Duodenal mucosa (tissue), 2 donors: Measurements from ENCODE around the gene LRFN5.

Source experiments
- H3K27ac ChIP-seq: one replicate; pipeline ENCODE4 v1.7.0; 2013; ENCODE audit warnings: low read depth, low read length
- H3K27me3 ChIP-seq, 2 donors: one replicate each; pipeline ENCODE4 v1.7.0; 2013; ENCODE audit warnings: low read length in 2 of 2, control low read depth in 1 of 2; ENCODE audit not compliant: insufficient read depth in 2 of 2, control insufficient read depth in 1 of 2
- H3K36me3 ChIP-seq, 2 donors: one replicate each; pipeline ENCODE4 v1.7.0; 2013; ENCODE audit warnings: low read length in 2 of 2, control low read depth in 1 of 2; ENCODE audit not compliant: insufficient read depth in 2 of 2, control insufficient read depth in 1 of 2
- H3K4me1 ChIP-seq, 2 donors: one replicate each; pipeline ENCODE4 v1.7.0; 2013; ENCODE audit warnings: low read length in 2 of 2, control low read depth in 1 of 2; ENCODE audit not compliant: insufficient read depth in 2 of 2, control insufficient read depth in 1 of 2
- H3K4me3 ChIP-seq, 2 donors: one replicate each; pipeline ENCODE4 v1.7.0; 2013; ENCODE audit warnings: low read length in 2 of 2, low read depth in 1 of 2
- H3K9ac ChIP-seq, 2 donors: one replicate each; pipeline ENCODE4 v1.7.0; 2013; ENCODE audit warnings: low read length in 2 of 2, low read depth in 1 of 2
- H3K9me3 ChIP-seq, 2 donors: one replicate each; pipeline ENCODE4 v1.7.0; 2013; ENCODE audit warnings: low read length in 2 of 2, control low read depth in 1 of 2; ENCODE audit not compliant: control insufficient read depth in 1 of 2

The LRFN5 gene

GRCh38 chr14:41817626-41818025 lies 210.9 kb downstream of the LRFN5 start:
- H3K27me3 ChIP-seq = no peaks in the 10 kb centered on the region
- H3K4me3 ChIP-seq = no peak overlapping the region
- no peak overlapping the region for H3K27ac ChIP-seq
- no peaks in the 10 kb centered on the region for H3K36me3 ChIP-seq
- H3K9ac ChIP-seq = no peak overlapping the region
- no peaks in the 10 kb centered on the region for H3K9me3 ChIP-seq
- H3K4me1 ChIP-seq = no peaks in the 10 kb centered on the region

- Histone ChIP-seq H3K36me3 (no peaks in the 10 kb centered on the region), H3K27me3 (no peaks in the 10 kb centered on the region), H3K4me1 (no peaks in the 10 kb centered on the region), H3K4me3 (no peak overlapping the region), H3K9me3 (peaks cover 11 to 22% of the 10 kb centered on the region in 2 donors), H3K27ac (no peak overlapping the region), H3K9ac (no peak overlapping the region)
Observed at GRCh38 chr14:41824441-41824840, 217.8 kb downstream of the LRFN5 start.

GRCh38 chr14:41825622-41826021 lies 218.9 kb downstream of the LRFN5 start:
- Histone ChIP-seq H3K36me3 (no peaks in the 10 kb centered on the region), H3K4me3 (no peak overlapping the region), H3K9me3 (peaks cover 11 to 22% of the 10 kb centered on the region in 2 donors), H3K27ac (no peak overlapping the region), H3K27me3 (no peaks in the 10 kb centered on the region), H3K9ac (no peak overlapping the region), H3K4me1 (no peaks in the 10 kb centered on the region)

GRCh38 chr14:41830714-41831406 lies 224.2 kb downstream of the LRFN5 start:
- Histone ChIP-seq H3K4me1 (no peaks in the 10 kb centered on the region), H3K27me3 (no peaks in the 10 kb centered on the region), H3K9ac (no peak overlapping the region), H3K9me3 (peaks cover 0 to 10% of the 10 kb centered on the region in 2 donors), H3K36me3 (no peaks in the 10 kb centered on the region), H3K27ac (no peak overlapping the region), H3K4me3 (no peak overlapping the region)

GRCh38 chr14:41839661-41840060 lies 233.0 kb downstream of the LRFN5 start:
- no peaks in the 10 kb centered on the region for H3K36me3 ChIP-seq
- no peak overlapping the region for H3K27ac ChIP-seq
- no peak overlapping the region for H3K4me3 ChIP-seq
- no peaks in the 10 kb centered on the region for H3K27me3 ChIP-seq
- H3K4me1 ChIP-seq = no peaks in the 10 kb centered on the region
- no peak overlapping the region for H3K9ac ChIP-seq
- no peaks in the 10 kb centered on the region for H3K9me3 ChIP-seq

GRCh38 chr14:41859336-41859735 lies 252.7 kb downstream of the LRFN5 start:
- Histone ChIP-seq H3K27me3 (no peaks in the 10 kb centered on the region), H3K9me3 (peaks cover 0 to 11% of the 10 kb centered on the region in 2 donors), H3K4me3 (no peak overlapping the region), H3K36me3 (no peaks in the 10 kb centered on the region), H3K4me1 (no peaks in the 10 kb centered on the region), H3K27ac (no peak overlapping the region), H3K9ac (no peak overlapping the region)

GRCh38 chr14:41860586-41860985 lies 253.9 kb downstream of the LRFN5 start:
- no peaks in the 10 kb centered on the region for H3K27me3 ChIP-seq
- H3K9ac ChIP-seq = no peak overlapping the region
- H3K4me3 ChIP-seq = no peak overlapping the region
- peaks cover 2 to 11% of the 10 kb centered on the region in 2 donors for H3K9me3 ChIP-seq
- H3K4me1 ChIP-seq = no peaks in the 10 kb centered on the region
- H3K27ac ChIP-seq = no peak overlapping the region
- H3K36me3 ChIP-seq = no peaks in the 10 kb centered on the region

GRCh38 chr14:41865894-41866293 lies 259.2 kb downstream of the LRFN5 start:
- no peak overlapping the region for H3K4me3 ChIP-seq
- H3K4me1 ChIP-seq = no peaks in the 10 kb centered on the region
- H3K27ac ChIP-seq = no peak overlapping the region
- H3K27me3 ChIP-seq = no peaks in the 10 kb centered on the region
- no peak overlapping the region for H3K9ac ChIP-seq
- H3K36me3 ChIP-seq = no peaks in the 10 kb centered on the region
- peaks cover 6 to 12% of the 10 kb centered on the region in 2 donors for H3K9me3 ChIP-seq

GRCh38 chr14:41868396-41868795 lies 261.7 kb downstream of the LRFN5 start:
- H3K4me1 ChIP-seq = no peaks in the 10 kb centered on the region
- H3K4me3 ChIP-seq = no peak overlapping the region

GRCh38 chr14:41872931-41873685 lies 266.4 kb downstream of the LRFN5 start:
- no peaks in the 10 kb centered on the region for H3K27me3 ChIP-seq
- H3K9ac ChIP-seq = no peak overlapping the region
- peaks cover 6 to 7% of the 10 kb centered on the region in 2 donors for H3K9me3 ChIP-seq

More at GRCh38 chr14:41868396-41868795, 261.7 kb downstream of the LRFN5 start:
- Histone ChIP-seq H3K27ac (no peak overlapping the region), H3K36me3 (no peaks in the 10 kb centered on the region), H3K27me3 (no peaks in the 10 kb centered on the region), H3K9me3 (peaks cover 6% of the 10 kb centered on the region in 2 donors), H3K9ac (no peak overlapping the region)

More at GRCh38 chr14:41872931-41873685, 266.4 kb downstream of the LRFN5 start:
- Histone ChIP-seq H3K4me1 (no peaks in the 10 kb centered on the region), H3K27ac (no peak overlapping the region), H3K4me3 (no peak overlapping the region), H3K36me3 (no peaks in the 10 kb centered on the region)
